Epithelial cell of esophagus (primary cell): ENCODE measurements around the gene DDT.
"Not testable (repeated sequence)": the region's sequence is repeated elsewhere in the genome, so short reads cannot be mapped to it uniquely, and the experiment has no call there.

Source experiments
- DNase-seq: peaks from one replicate; pipeline ENCODE4 v3.0.0; 2010; ENCODE audit warnings: low read depth
- H3K4me3 ChIP-seq: 2 replicates; pipeline ENCODE4 v1.5.1; 2011; ENCODE audit warnings: mild to moderate bottlenecking, low read length, control low read depth
- TF ChIP-seq, protein P1 (sequence below): IDR thresholded peaks from 2 replicates; pipeline ENCODE4 v1.5.1; 2011; ENCODE audit warnings: low read depth, mild to moderate bottlenecking, low read length, control low read depth, inconsistent platforms; ENCODE audit not compliant: insufficient read depth; ENCODE audit errors: missing control alignments

Gene DDT

DNA sequence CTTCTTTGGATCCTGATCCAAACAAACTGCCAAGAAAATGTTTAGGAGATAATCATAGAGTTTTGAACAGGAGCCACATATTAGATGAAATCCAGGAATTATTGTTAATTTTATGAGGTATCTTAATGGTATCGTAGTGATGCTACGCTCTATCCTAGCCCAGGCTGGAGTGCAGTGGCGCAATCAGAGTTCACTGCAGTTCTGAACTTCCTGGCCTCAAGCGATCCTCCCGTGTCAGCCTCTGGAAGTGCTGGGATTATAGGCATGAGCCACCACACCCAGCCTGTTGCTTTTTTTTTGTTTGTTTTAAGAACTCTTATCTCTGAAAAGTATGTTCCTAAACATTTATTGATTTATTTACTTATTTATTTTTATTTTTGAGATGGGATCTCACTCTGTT lies 28.6 kb upstream of the DDT start:
- TF ChIP-seq, protein P1, sequence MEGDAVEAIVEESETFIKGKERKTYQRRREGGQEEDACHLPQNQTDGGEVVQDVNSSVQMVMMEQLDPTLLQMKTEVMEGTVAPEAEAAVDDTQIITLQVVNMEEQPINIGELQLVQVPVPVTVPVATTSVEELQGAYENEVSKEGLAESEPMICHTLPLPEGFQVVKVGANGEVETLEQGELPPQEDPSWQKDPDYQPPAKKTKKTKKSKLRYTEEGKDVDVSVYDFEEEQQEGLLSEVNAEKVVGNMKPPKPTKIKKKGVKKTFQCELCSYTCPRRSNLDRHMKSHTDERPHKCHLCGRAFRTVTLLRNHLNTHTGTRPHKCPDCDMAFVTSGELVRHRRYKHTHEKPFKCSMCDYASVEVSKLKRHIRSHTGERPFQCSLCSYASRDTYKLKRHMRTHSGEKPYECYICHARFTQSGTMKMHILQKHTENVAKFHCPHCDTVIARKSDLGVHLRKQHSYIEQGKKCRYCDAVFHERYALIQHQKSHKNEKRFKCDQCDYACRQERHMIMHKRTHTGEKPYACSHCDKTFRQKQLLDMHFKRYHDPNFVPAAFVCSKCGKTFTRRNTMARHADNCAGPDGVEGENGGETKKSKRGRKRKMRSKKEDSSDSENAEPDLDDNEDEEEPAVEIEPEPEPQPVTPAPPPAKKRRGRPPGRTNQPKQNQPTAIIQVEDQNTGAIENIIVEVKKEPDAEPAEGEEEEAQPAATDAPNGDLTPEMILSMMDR: no peak
- DNase-seq: no peak
- H3K4me3 ChIP-seq: no peak overlapping the region

GRCh38 chr22:24002272-24002671 lies 28.0 kb upstream of the DDT start:
- DNase-seq: no peak
- H3K4me3 ChIP-seq: no peak overlapping the region
- TF ChIP-seq, protein P1: no peak

GRCh38 chr22:24001314-24001713 lies 27.1 kb upstream of the DDT start:
- TF ChIP-seq, protein P1: no peak

GRCh38 chr22:23999779-24000178 lies 25.5 kb upstream of the DDT start:
- DNase-seq, H3K4me3 ChIP-seq: not testable (repeated sequence)

More at GRCh38 chr22:24001314-24001713, 27.1 kb upstream of the DDT start:
- no peak for DNase-seq
- H3K4me3 ChIP-seq: no peak overlapping the region

DNA sequence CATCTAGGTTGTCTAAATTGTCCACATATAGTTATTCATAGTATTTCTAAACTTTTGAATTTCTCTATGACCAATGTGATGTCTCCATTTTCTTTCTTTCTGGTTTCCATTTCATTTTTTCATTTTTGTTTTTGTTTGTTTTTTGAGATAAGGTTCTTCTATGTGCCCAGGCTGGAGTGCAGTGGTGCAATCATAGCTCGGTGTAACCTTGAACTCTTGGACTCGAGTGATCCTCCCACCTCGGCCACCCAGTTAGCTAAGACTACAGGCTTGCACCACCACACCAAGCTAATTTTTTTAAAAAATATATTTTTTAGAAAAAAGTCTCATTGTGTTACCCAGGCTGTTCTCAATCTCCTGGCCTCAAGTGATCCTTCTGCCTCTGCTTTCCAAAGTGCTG lies 22.9 kb upstream of the DDT start:
- H3K4me3 ChIP-seq: no peak overlapping the region
- no peak for DNase-seq
- TF ChIP-seq, protein P1: no peak

DNA sequence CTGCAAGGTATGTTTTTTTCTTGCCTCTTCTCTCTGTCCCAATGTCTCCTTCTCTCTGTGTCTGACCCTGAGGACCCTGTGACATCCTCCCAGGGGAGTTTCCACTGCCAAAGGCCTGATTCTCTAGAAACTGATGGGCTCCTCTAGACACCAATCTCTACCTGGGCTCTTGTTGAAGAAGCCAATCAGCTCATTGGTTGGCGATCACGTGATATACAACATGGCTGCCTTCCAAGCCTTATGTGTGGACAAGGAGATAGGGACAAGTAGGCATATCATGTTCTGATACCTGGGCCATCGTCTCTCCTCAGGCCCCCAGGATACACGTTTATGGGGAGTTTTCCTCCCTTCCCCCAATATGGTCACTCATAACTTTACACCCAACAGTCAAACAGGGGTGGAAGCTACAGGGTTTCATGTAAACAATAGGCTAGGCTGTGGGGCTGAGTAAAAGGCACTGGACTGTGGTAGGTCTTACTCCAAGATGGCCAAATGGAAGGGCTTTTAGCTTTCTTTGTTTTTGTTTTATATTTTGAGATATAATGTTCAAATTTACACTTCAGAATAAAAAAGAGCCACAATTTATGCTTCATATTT lies 19.4 kb upstream of the DDT start:
- not testable (repeated sequence) for DNase-seq, H3K4me3 ChIP-seq

- not testable (repeated sequence) for H3K4me3 ChIP-seq, DNase-seq
Measured at GRCh38 chr22:23993080-23993479, 18.8 kb upstream of the DDT start.

- not testable (repeated sequence) for H3K4me3 ChIP-seq, DNase-seq
Measured at GRCh38 chr22:23989583-23990244, 15.5 kb upstream of the DDT start.

GRCh38 chr22:23986538-23987178 lies 12.4 kb upstream of the DDT start:
- H3K4me3 ChIP-seq: not testable (repeated sequence)

GRCh38 chr22:23986089-23986488 lies 11.8 kb upstream of the DDT start:
- not testable (repeated sequence) for H3K4me3 ChIP-seq, DNase-seq

More at GRCh38 chr22:23986538-23987178, 12.4 kb upstream of the DDT start:
- not testable (repeated sequence) for DNase-seq
